HepG2 (cell line): Measurements from ENCODE around the gene AKR7A3. TPM values are rescaled to one million over a fixed set of nuclear protein-coding genes. Genes with fewer than 3 reads are reported as not detected.
"Not testable (repeated sequence)": the region's sequence is repeated elsewhere in the genome, so short reads cannot be mapped to it uniquely, and the experiment has no call there.

Experiments used
- ATAC-seq: fragments of 200-7000 bp; cut with Tn5 transposase; 3 replicates; pipeline ENCODE4 v1.9.1; 2020; ENCODE audit warnings: mild to moderate bottlenecking, moderate library complexity
- BruUV-seq: library from RNA; stranded (reverse); fragments of 400-500 nt; replicated peaks from 2 replicates; lab custom pipeline; 2021; lab: Mats Ljungman, UMichigan
- CTCF ChIA-PET: fragments of 300-600 bp; formaldehyde crosslinking; extraction: SDS; loops from one replicate; lab custom pipeline; 2021; ENCODE audit warnings: low total read pairs, inconsistent platforms, low intra/inter-chr PET ratio; lab: Yijun Ruan, JAX
- POLR2A ChIA-PET: fragments of 350-600 bp; sonication (Branson Sonifier 250); formaldehyde crosslinking; loops from one replicate; lab custom pipeline; 2020; ENCODE audit warnings: antibody characterized with exemption, inconsistent platforms; lab: Yijun Ruan, JAX
- DNase-seq: peaks from one replicate; pipeline ENCODE4 v3.0.0-alpha.2; 2015; ENCODE audit warnings: low spot score
- FAIRE-seq: peaks from 3 replicates; lab custom pipeline; 2011; peaks lifted over from hg19 to GRCh38; lab: Jason Lieb, UNC
- H2AFZ ChIP-seq: one replicate; pipeline ENCODE4 v1.6.1; 2011; ENCODE audit warnings: low read length, inconsistent platforms
- H3K27ac ChIP-seq: fragments of 300-600 bp; 3 replicates; pipeline ENCODE4 v1.8.0; 2011; ENCODE audit warnings: mixed run types, mild to moderate bottlenecking, mixed read lengths, low read length, inconsistent platforms; ENCODE audit not compliant: insufficient read depth; ENCODE audit errors: extremely low read length
- H3K27me3 ChIP-seq, 2 experiments: fragments of 200-600 bp in 1 of 2; 2 replicates in 1 of 2; 3 replicates in 1 of 2; pipeline versions ENCODE4 v1.6.0 to v1.8.0; 2011; ENCODE audit warnings: low read length in 2 of 2, mild to moderate bottlenecking in 2 of 2, moderate library complexity in 2 of 2, inconsistent platforms in 1 of 2; ENCODE audit not compliant: insufficient read depth in 2 of 2, control insufficient read depth in 1 of 2
- H3K36me3 ChIP-seq, 2 experiments: fragments of 200-600 bp in 1 of 2; replicated peaks in 1 of 2; 2 replicates in 1 of 2; 3 replicates in 1 of 2; pipeline versions ENCODE4 v1.5.1 to v1.8.0; 2011; ENCODE audit warnings: low read length in 2 of 2, inconsistent platforms in 1 of 2; ENCODE audit not compliant: insufficient read depth in 2 of 2, control insufficient read depth in 1 of 2
- H3K4me1 ChIP-seq: 2 replicates; pipeline ENCODE4 v1.5.1; 2012; ENCODE audit warnings: low read length, inconsistent platforms; ENCODE audit not compliant: insufficient read depth
- H3K4me2 ChIP-seq: 2 replicates; pipeline ENCODE4 v1.6.0; 2011; ENCODE audit warnings: low read depth, low read length, inconsistent platforms
- H3K4me3 ChIP-seq, 3 experiments: fragments of 200-600 bp in 1 of 3; sonication (generic), shearing (Covaris generic) in 1 of 3; replicated peaks in 1 of 3; 2 replicates each; pipeline ENCODE4 v1.5.1; 2011 to 2016; ENCODE audit warnings: low read length in 3 of 3, inconsistent platforms in 2 of 3, low read depth in 2 of 3, mild to moderate bottlenecking in 2 of 3, control low read depth in 1 of 3, mixed read lengths in 1 of 3; ENCODE audit not compliant: insufficient read depth in 1 of 3
- H3K79me2 ChIP-seq: one replicate; pipeline ENCODE4 v1.6.1; 2011; ENCODE audit warnings: low read length, inconsistent platforms; ENCODE audit not compliant: insufficient read depth
- H3K9ac ChIP-seq: 2 replicates; pipeline ENCODE4 v1.6.0; 2011; ENCODE audit warnings: mild to moderate bottlenecking, low read depth, low read length, inconsistent platforms; ENCODE audit not compliant: insufficient read depth
- H3K9me3 ChIP-seq: 2 replicates; pipeline ENCODE4 v1.5.1; 2012; ENCODE audit warnings: mild to moderate bottlenecking, low read length
- H4K20me1 ChIP-seq: 2 replicates; pipeline ENCODE4 v1.6.0; 2011; ENCODE audit warnings: inconsistent platforms, mild to moderate bottlenecking, low read length, moderate library complexity; ENCODE audit not compliant: insufficient read depth
- GFI1 ChIP-seq: sonication (generic); formaldehyde crosslinking; IDR thresholded peaks from 2 replicates; pipeline ENCODE4 v1.5.0; 2020; ENCODE audit warnings: missing genetic modification reagents, mild to moderate bottlenecking, borderline replicate concordance
- KLF6 ChIP-seq: IDR thresholded peaks from 2 replicates; pipeline ENCODE4 v1.8.0; 2016; ENCODE audit warnings: missing biosample characterization, missing genetic modification reagents
- MED8 ChIP-seq: sonication (generic); formaldehyde crosslinking; IDR thresholded peaks from 2 replicates; pipeline ENCODE4 v1.8.1; 2023; ENCODE audit warnings: mild to moderate bottlenecking, missing genetic modification reagents; ENCODE audit not compliant: insufficient replicate concordance
- RCOR2 ChIP-seq: IDR thresholded peaks from 2 replicates; pipeline ENCODE4 v1.6.1; 2016; ENCODE audit warnings: missing biosample characterization, missing genetic modification reagents
- ZBTB1 ChIP-seq: sonication (generic); formaldehyde crosslinking; IDR thresholded peaks from 2 replicates; pipeline ENCODE4 v1.4.0; 2020; ENCODE audit warnings: missing genetic modification reagents, borderline replicate concordance
- ZBTB21 ChIP-seq: sonication (generic); formaldehyde crosslinking; IDR thresholded peaks from 2 replicates; pipeline ENCODE4 v1.4.0; 2020; ENCODE audit warnings: missing genetic modification reagents
- ZNF138 ChIP-seq: sonication (generic); formaldehyde crosslinking; IDR thresholded peaks from 2 replicates; pipeline ENCODE4 v1.5.0; 2020; ENCODE audit warnings: mild to moderate bottlenecking, low read depth, missing genetic modification reagents
- ZNF354B ChIP-seq: sonication (generic); formaldehyde crosslinking; IDR thresholded peaks from 2 replicates; pipeline ENCODE4 v1.8.0; 2022; ENCODE audit warnings: mild to moderate bottlenecking, missing genetic modification reagents
- ZNF441 ChIP-seq: sonication (generic); formaldehyde crosslinking; IDR thresholded peaks from 2 replicates; pipeline ENCODE4 v1.7.0; 2021; ENCODE audit warnings: missing genetic modification reagents, borderline replicate concordance
- ZNF614 ChIP-seq: IDR thresholded peaks from 2 replicates; pipeline ENCODE4 v1.6.1; 2018; ENCODE audit warnings: missing biosample characterization, missing genetic modification reagents, inconsistent platforms, borderline replicate concordance
- ZSCAN12 ChIP-seq: sonication (generic); formaldehyde crosslinking; IDR thresholded peaks from 2 replicates; pipeline ENCODE4 v1.9.0; 2021; ENCODE audit warnings: mild to moderate bottlenecking, missing genetic modification reagents
- WGBS: methylation state at CpG from one replicate; pipeline ENCODE4 v1.1.6; 2017; ENCODE audit warnings: low lambda C conversion rate; 5-methylcytosine and 5-hydroxymethylcytosine counted together
- in situ Hi-C: cut with HindIII; loops from 2 replicates; pipeline ENCODE4 v1.10.0; 2017; ENCODE audit warnings: low pct_unique_long_range_greater_than_20kb; ENCODE audit not compliant: extremely low pct_ligation_motif_present
- intact Hi-C: fragments of 100-400 bp; cut with micrococcal nuclease; formaldehyde crosslinking; loops from one replicate; pipeline ENCODE4 v1.10.0; 2022; ENCODE audit not compliant: unreplicated experiment
- polyA plus RNA-seq, 8 experiments: library from polyadenylated mRNA; depleted of rRNA in 3 of 8; stranded (reverse) in 7 of 8; unstranded in 1 of 8; fragments of >200 nt; fragmentation: Illumina TruSeq in 4 of 8; extraction: Trizol in 4 of 8; gene quantifications; 2 replicates each; pipeline versions ENCODE4 v1.2.1 to v1.2.3, GENCODE V29; 2011 to 2016; ENCODE audit warnings: low read depth in 4 of 8, missing spikeins in 1 of 8, mixed read lengths in 1 of 8; ENCODE audit not compliant: insufficient read depth in 1 of 8
- total RNA-seq, 5 experiments: library from RNA; depleted of rRNA; stranded (reverse); fragments of >200 nt; fragmentation: Illumina TruSeq; extraction: Trizol; gene quantifications; 2 replicates each; pipeline ENCODE4 v1.2.3, GENCODE V29; 2016; ENCODE audit warnings: low read depth in 1 of 5
- TF ChIP-seq, protein P1 (sequence below): sonication (generic); formaldehyde crosslinking; IDR thresholded peaks from one replicate; pipeline ENCODE4 v1.5.1; 2020; ENCODE audit warnings: mild to moderate bottlenecking, missing genetic modification reagents; ENCODE audit errors: not compliant biosample characterization

AKR7A3 gene
- total and polyA plus RNA-seq, 2 of the 13 experiments (the other 11 are each of a cell fraction or from before 2014, with no cell fraction given), result 0.58 to 1.00 TPM

- Histone ChIP-seq H3K79me2 (peaks cover 33% of the 10 kb centered on the region), H3K36me3 (peaks cover 27 to 60% of the 10 kb centered on the region in 2 experiments), H3K27me3 (no peaks in the 10 kb centered on the region), H3K9ac (no peak overlapping the region), H3K4me3 (no peak overlapping the region), H4K20me1 (peaks cover 4% of the 10 kb centered on the region), H3K9me3 (no peaks in the 10 kb centered on the region), H3K4me1 (peaks cover 30% of the 10 kb centered on the region), H3K27ac (no peak overlapping the region), H3K4me2 (no peak overlapping the region), H2AFZ (no peak overlapping the region)
- intact Hi-C loops (no loop called here), in situ Hi-C loops (no loop called here)
- no peak for TF ChIP-seq ZNF614
- TF ChIP-seq GFI1 (CRISPR knock-in tag), result no peak
- no peak for TF ChIP-seq ZBTB1
- TF ChIP-seq MED8, result no peak
- TF ChIP-seq ZNF138 (CRISPR knock-in tag), result no peak
- TF ChIP-seq, protein P1, sequence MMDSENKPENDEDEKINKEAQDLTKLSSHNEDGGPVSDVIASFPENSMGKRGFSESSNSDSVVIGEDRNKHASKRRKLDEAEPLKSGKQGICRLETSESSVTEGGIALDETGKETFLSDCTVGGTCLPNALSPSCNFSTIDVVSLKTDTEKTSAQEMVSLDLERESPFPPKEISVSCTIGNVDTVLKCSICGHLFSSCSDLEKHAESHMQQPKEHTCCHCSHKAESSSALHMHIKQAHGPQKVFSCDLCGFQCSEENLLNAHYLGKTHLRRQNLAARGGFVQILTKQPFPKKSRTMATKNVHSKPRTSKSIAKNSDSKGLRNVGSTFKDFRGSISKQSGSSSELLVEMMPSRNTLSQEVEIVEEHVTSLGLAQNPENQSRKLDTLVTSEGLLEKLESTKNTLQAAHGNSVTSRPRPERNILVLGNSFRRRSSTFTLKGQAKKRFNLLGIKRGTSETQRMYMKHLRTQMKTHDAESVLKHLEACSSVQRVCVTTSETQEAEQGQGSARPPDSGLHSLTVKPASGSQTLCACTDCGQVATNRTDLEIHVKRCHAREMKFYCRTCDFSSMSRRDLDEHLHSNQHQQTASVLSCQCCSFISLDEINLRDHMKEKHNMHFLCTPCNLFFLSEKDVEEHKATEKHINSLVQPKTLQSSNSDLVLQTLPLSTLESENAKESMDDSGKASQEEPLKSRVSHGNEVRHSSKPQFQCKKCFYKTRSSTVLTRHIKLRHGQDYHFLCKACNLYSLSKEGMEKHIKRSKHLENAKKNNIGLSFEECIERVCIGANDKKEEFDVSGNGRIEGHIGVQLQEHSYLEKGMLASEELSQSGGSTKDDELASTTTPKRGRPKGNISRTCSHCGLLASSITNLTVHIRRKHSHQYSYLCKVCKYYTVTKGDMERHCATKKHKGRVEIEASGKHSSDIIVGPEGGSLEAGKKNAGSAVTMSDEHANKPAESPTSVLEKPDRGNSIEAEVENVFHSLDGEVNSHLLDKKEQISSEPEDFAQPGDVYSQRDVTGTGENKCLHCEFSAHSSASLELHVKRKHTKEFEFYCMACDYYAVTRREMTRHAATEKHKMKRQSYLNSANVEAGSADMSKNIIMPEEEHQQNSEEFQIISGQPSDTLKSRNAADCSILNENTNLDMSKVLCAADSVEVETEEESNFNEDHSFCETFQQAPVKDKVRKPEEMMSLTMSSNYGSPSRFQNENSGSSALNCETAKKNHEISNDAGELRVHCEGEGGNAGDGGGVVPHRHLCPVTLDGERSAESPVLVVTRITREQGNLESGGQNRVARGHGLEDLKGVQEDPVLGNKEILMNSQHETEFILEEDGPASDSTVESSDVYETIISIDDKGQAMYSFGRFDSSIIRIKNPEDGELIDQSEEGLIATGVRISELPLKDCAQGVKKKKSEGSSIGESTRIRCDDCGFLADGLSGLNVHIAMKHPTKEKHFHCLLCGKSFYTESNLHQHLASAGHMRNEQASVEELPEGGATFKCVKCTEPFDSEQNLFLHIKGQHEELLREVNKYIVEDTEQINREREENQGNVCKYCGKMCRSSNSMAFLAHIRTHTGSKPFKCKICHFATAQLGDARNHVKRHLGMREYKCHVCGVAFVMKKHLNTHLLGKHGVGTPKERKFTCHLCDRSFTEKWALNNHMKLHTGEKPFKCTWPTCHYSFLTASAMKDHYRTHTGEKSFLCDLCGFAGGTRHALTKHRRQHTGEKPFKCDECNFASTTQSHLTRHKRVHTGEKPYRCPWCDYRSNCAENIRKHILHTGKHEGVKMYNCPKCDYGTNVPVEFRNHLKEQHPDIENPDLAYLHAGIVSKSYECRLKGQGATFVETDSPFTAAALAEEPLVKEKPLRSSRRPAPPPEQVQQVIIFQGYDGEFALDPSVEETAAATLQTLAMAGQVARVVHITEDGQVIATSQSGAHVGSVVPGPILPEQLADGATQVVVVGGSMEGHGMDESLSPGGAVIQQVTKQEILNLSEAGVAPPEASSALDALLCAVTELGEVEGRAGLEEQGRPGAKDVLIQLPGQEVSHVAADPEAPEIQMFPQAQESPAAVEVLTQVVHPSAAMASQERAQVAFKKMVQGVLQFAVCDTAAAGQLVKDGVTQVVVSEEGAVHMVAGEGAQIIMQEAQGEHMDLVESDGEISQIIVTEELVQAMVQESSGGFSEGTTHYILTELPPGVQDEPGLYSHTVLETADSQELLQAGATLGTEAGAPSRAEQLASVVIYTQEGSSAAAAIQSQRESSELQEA (CRISPR knock-in tag), result no peak
- TF ChIP-seq ZSCAN12 (CRISPR knock-in tag), result no peak
- no peak for TF ChIP-seq ZNF441 (CRISPR knock-in tag)
- no peak for TF ChIP-seq ZBTB21 (CRISPR knock-in tag)
- TF ChIP-seq RCOR2 (CRISPR knock-in tag), result no peak
- no peak for TF ChIP-seq KLF6
- no peak for TF ChIP-seq ZNF354B (CRISPR knock-in tag)
- DNase-seq (no peak), FAIRE-seq (no peak), ATAC-seq (no peak)
- CTCF ChIA-PET, result no interaction called here
- POLR2A ChIA-PET, result no interaction called here
- 95% methylated on average over 11 of the region's 15 CpGs for WGBS
- BruUV-seq, result no TSS peak
Measured at GRCh38 chr1:19257178-19257914, 31.2 kb downstream of the AKR7A3 start.

DNA sequence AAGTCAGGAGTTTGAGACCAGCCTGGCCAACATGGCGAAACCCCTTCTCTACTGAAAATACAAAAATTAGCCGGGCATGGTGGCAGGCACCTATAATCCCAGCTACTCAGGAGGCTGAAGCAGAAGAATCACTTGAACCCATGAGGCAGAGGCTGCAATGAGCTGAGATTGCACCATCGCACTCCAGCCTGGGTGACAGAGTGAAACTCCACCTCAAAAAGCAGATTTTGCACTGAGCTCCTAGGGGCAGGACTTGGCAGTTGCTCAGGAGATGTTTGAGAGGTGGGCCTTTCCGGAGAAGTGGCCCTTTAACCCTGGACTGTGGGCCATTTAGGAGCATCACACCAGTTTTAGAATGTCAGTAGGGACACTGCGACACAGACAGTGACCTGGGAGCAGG, 32.3 kb downstream of the AKR7A3 start:
- H4K20me1 ChIP-seq, H3K4me2 ChIP-seq, FAIRE-seq, H3K9ac ChIP-seq, CTCF ChIA-PET, H3K9me3 ChIP-seq, ATAC-seq, DNase-seq, in situ Hi-C loops, intact Hi-C loops, H3K4me3 ChIP-seq, H3K27ac ChIP-seq, H2AFZ ChIP-seq, BruUV-seq, H3K27me3 ChIP-seq, POLR2A ChIA-PET: not testable (repeated sequence)
- H3K36me3 ChIP-seq, result peaks cover 27 to 60% of the 10 kb centered on the region in 2 experiments
- peaks cover 42% of the 10 kb centered on the region for H3K79me2 ChIP-seq
- peaks cover 21% of the 10 kb centered on the region for H3K4me1 ChIP-seq
- 98% methylated on average over 5 of the region's 5 CpGs for WGBS
